IMR-90 (cell line): ENCODE data around the gene PPFIA1.

Experiments used
- BHLHE40 ChIP-seq: fragments of 150-350 bp; IDR thresholded peaks from 2 replicates; pipeline ENCODE4 v1.6.1; 2016; ENCODE audit warnings: mild to moderate bottlenecking, low read depth, low read length
- CEBPB ChIP-seq: IDR thresholded peaks from 2 replicates; pipeline ENCODE4 v1.6.1; 2012; ENCODE audit warnings: low read depth, low read length, improper control_type of control experiment
- CHD1 ChIP-seq: IDR thresholded peaks from 2 replicates; pipeline ENCODE4 v1.6.1; 2012; ENCODE audit warnings: low read depth, low read length, improper control_type of control experiment
- CTCF ChIP-seq: conservative IDR thresholded peaks from 2 replicates; pipeline ENCODE4 v1.5.1; 2012; ENCODE audit warnings: mild to moderate bottlenecking, low read depth, low read length, improper control_type of control experiment
- ELK1 ChIP-seq: fragments of 150-350 bp; IDR thresholded peaks from 2 replicates; pipeline ENCODE4 v1.6.1; 2016; ENCODE audit warnings: low read depth, mild to moderate bottlenecking, low read length, moderate library complexity, borderline replicate concordance
- MAFK ChIP-seq: IDR thresholded peaks from 2 replicates; pipeline ENCODE4 v1.6.1; 2012; ENCODE audit warnings: low read depth, low read length, improper control_type of control experiment
- MAZ ChIP-seq: IDR thresholded peaks from 2 replicates; pipeline ENCODE4 v1.6.1; 2012; ENCODE audit warnings: low read depth, mild to moderate bottlenecking, low read length, improper control_type of control experiment, moderate library complexity, borderline replicate concordance
- NFE2L2 ChIP-seq: fragments of 150-350 bp; IDR thresholded peaks from 2 replicates; pipeline ENCODE4 v1.6.1; 2016; ENCODE audit warnings: low read depth, mild to moderate bottlenecking, low read length
- POLR2A ChIP-seq: IDR thresholded peaks from 2 replicates; pipeline ENCODE4 v1.6.1; 2012; ENCODE audit warnings: mild to moderate bottlenecking, low read depth, low read length
- RAD21 ChIP-seq: IDR thresholded peaks from 2 replicates; pipeline ENCODE4 v1.6.1; 2012; ENCODE audit warnings: low read length, improper control_type of control experiment
- RCOR1 ChIP-seq: IDR thresholded peaks from 2 replicates; pipeline ENCODE4 v1.6.1; 2012; ENCODE audit warnings: mild to moderate bottlenecking, low read length, improper control_type of control experiment; ENCODE audit not compliant: insufficient replicate concordance
- RFX5 ChIP-seq: IDR thresholded peaks from 2 replicates; pipeline ENCODE4 v1.8.0; 2012; ENCODE audit warnings: low read depth, mild to moderate bottlenecking, low read length, moderate library complexity
- SMC3 ChIP-seq: fragments of 150-350 bp; IDR thresholded peaks from 2 replicates; pipeline ENCODE4 v1.6.1; 2016; ENCODE audit warnings: low read depth, mild to moderate bottlenecking, antibody characterized with exemption, low read length, moderate library complexity
- TF ChIP-seq, protein P1 (sequence below): fragments of 150-350 bp; IDR thresholded peaks from 2 replicates; pipeline ENCODE4 v1.6.1; 2017; ENCODE audit warnings: mild to moderate bottlenecking, antibody characterized with exemption, low read length, low read depth

DNA sequence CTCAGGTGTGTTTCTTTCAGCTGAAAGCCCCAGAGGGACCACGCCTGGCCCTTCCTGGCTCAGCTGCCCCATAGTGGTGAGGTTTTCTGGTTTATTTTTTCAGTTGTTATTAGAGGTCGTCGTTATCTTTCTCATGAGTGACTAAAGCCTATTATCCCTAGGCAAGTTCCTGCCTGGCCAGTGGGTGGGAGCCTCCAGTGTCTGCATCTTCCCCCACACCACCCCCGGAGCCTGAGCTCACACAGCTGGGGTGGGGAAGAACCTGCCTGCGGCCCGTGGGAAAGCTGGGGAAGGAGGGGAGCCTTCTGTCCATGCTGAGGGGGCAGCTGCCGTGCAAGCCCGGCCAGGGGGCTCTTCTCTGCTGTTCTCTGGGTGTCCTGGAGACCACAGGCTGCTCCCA is 24.3 kb upstream of the PPFIA1 start:
- TF ChIP-seq CTCF (no peak), CHD1 (no peak), BHLHE40 (no peak), POLR2A (no peak), RAD21 (no peak), MAFK (no peak), CEBPB (no peak), SMC3 (no peak), RFX5 (no peak), ELK1 (no peak), NFE2L2 (no peak), MAZ (no peak), RCOR1 (no peak)
- TF ChIP-seq, protein P1, sequence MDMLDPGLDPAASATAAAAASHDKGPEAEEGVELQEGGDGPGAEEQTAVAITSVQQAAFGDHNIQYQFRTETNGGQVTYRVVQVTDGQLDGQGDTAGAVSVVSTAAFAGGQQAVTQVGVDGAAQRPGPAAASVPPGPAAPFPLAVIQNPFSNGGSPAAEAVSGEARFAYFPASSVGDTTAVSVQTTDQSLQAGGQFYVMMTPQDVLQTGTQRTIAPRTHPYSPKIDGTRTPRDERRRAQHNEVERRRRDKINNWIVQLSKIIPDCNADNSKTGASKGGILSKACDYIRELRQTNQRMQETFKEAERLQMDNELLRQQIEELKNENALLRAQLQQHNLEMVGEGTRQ = no peak
